Measurements from ENCODE around the gene STKLD1. TPM values are rescaled to one million over a fixed set of nuclear protein-coding genes. Genes with fewer than 3 reads are reported as not detected.

STKLD1 gene
- total RNA-seq, 1 donor = 2.6 TPM

- TF ChIP-seq CTCF (IDR thresholded peaks at IDR 0.05; ENCODE audit: insufficient read depth, low read depth, low read length) = no peak
- no peak for DNase-seq (ENCODE audit: low read depth)
- no peak overlapping the region for H3K4me3 ChIP-seq (ENCODE audit: low read depth, low read length)
These were observed 48.0 kb downstream of the STKLD1 start for GRCh38 chr9:133424187-133424586.

- DNase-seq (ENCODE audit: low read depth) = no peak
- H3K4me3 ChIP-seq (ENCODE audit: low read depth, low read length) = no peak overlapping the region
- no peak for TF ChIP-seq CTCF (IDR thresholded peaks at IDR 0.05; ENCODE audit: insufficient read depth, low read depth, low read length)
These were observed 49.0 kb downstream of the STKLD1 start for GRCh38 chr9:133425049-133425632.

- H3K4me3 ChIP-seq (ENCODE audit: low read depth, low read length) = no peak overlapping the region
- no peak for TF ChIP-seq CTCF (IDR thresholded peaks at IDR 0.05; ENCODE audit: insufficient read depth, low read depth, low read length)
- DNase-seq (ENCODE audit: low read depth) = no peak
These were observed 49.8 kb downstream of the STKLD1 start for GRCh38 chr9:133426011-133426410.

GRCh38 chr9:133427658-133428348, 51.6 kb downstream of the STKLD1 start:
- no peak for DNase-seq (ENCODE audit: low read depth)
- peak overlapping the region; percentile 37 for H3K4me3 ChIP-seq (ENCODE audit: low read depth, low read length)
- TF ChIP-seq CTCF (IDR thresholded peaks at IDR 0.05; ENCODE audit: insufficient read depth, low read depth, low read length) = no peak

- TF ChIP-seq CTCF (IDR thresholded peaks at IDR 0.05; ENCODE audit: insufficient read depth, low read depth, low read length) = no peak
- DNase-seq (ENCODE audit: low read depth) = no peak
- peak overlapping the region; percentile 29 for H3K4me3 ChIP-seq (ENCODE audit: low read depth, low read length)
These were observed 52.5 kb downstream of the STKLD1 start for GRCh38 chr9:133428617-133429101.

- no peak overlapping the region for H3K4me3 ChIP-seq (ENCODE audit: low read depth, low read length)
- DNase-seq (ENCODE audit: low read depth) = no peak
- no peak for TF ChIP-seq CTCF (IDR thresholded peaks at IDR 0.05; ENCODE audit: insufficient read depth, low read depth, low read length)
These were observed 53.0 kb downstream of the STKLD1 start for GRCh38 chr9:133429214-133429613.

Data from fibroblast of villous mesenchyme (primary cell).